H1 (cell line): ENCODE data around the gene SKOR2.

ENCODE experiments used
- ATF2 ChIP-seq: IDR thresholded peaks from 2 replicates; pipeline ENCODE4 v1.6.1; 2012; ENCODE audit warnings: low read length, inconsistent platforms
- CTCF ChIP-seq, 3 experiments: IDR thresholded peaks; 1 replicate in 2 of 3; 2 replicates in 1 of 3; pipeline versions ENCODE4 v1.5.1 to v1.6.1; 2011; ENCODE audit warnings: low read length in 3 of 3, mild to moderate bottlenecking in 3 of 3, inconsistent platforms in 2 of 3, low read depth in 1 of 3, moderate library complexity in 1 of 3; ENCODE audit not compliant: insufficient read depth in 1 of 3; ENCODE audit errors: control extremely low read depth in 1 of 3
- EGR1 ChIP-seq: IDR thresholded peaks from 2 replicates; pipeline ENCODE4 v1.6.1; 2011; ENCODE audit warnings: low read depth, low read length, borderline replicate concordance
- EZH2 ChIP-seq: fragments of 200-600 bp; sonication (generic); IDR thresholded peaks from 2 replicates; pipeline ENCODE4 v1.7.1; 2012; ENCODE audit warnings: low read depth, mild to moderate bottlenecking, moderate library complexity, low read length, inconsistent platforms; ENCODE audit not compliant: severe bottlenecking
- FOSL1 ChIP-seq: IDR thresholded peaks from 2 replicates; pipeline ENCODE4 v1.6.1; 2011; ENCODE audit warnings: mild to moderate bottlenecking, low read depth, low read length, moderate library complexity; ENCODE audit not compliant: insufficient read depth
- GTF2F1 ChIP-seq: IDR thresholded peaks from 2 replicates; pipeline ENCODE4 v1.6.1; 2012; ENCODE audit warnings: low read depth, low read length, improper control_type of control experiment, borderline replicate concordance
- MAFK ChIP-seq: IDR thresholded peaks from 2 replicates; pipeline ENCODE4 v1.6.1; 2012; ENCODE audit warnings: low read depth, mild to moderate bottlenecking, improper control_type of control experiment, low read length
- MAX ChIP-seq: IDR thresholded peaks from 2 replicates; pipeline ENCODE4 v1.6.1; 2012; ENCODE audit warnings: inconsistent platforms
- POLR2A ChIP-seq, 2 experiments: IDR thresholded peaks; 1 replicate in 1 of 2; 2 replicates in 1 of 2; pipeline ENCODE4 v1.6.1; 2011; ENCODE audit warnings: low read depth in 2 of 2, low read length in 2 of 2, mild to moderate bottlenecking in 2 of 2; ENCODE audit errors: control extremely low read depth in 1 of 2
- POLR2AphosphoS5 ChIP-seq: IDR thresholded peaks from 2 replicates; pipeline ENCODE4 v1.6.1; 2011; ENCODE audit warnings: low read depth, low read length
- SUZ12 ChIP-seq: fragments of 200-600 bp; sonication (generic); IDR thresholded peaks from 2 replicates; pipeline ENCODE4 v1.6.1; 2012; ENCODE audit warnings: mild to moderate bottlenecking, inconsistent platforms, low read length, moderate library complexity, mixed read lengths
- TAF7 ChIP-seq: optimal IDR thresholded peaks from 2 replicates; pipeline ENCODE3; 2011; ENCODE audit warnings: low read depth, mild to moderate bottlenecking, inconsistent platforms, low read length, moderate library complexity, borderline replicate concordance

DNA sequence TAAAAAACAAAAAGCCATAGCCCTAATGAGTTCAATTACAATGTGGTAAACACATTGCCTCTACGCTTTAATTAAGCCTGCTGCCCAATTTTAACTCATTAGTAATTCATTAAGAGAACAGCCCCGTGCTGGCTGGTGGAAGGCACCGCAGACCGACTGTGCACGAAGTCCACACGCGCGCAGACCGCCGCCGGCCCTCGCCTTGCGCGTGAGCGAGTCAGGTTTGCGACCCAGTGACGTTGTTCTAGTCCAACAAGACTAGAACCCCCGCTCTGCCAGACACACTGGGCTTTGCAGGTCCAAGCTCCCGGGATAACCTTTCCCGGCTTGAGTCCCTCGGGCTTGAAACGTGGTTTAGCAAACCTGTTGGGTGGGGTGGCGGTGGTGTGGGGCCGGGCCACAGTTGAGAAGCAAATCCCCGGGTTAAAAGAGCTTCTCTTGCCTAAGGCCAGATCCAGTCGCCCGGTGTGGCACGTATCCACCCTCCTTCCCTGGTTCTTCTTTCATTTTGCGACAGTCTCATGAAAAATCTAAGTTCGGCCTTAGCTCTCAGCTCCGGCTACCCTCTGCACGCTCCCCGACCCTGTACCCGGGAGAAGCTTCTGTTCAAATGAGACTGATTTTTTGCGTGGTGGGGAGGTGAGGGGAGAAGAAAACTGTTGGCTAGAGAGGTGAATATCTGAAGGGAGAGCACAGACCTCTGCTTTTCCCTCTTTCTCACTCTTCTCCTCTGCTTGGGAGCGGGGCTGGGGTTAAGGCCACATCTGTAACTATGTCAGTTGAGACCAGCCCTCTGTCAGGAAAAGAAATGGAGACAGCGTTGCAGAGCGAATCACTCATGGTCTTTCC lies 11.1 kb upstream of the SKOR2 start:
- TF ChIP-seq CTCF (IDR thresholded peaks at IDR 0.05; ENCODE audit: control extremely low read depth in 1 of 3, insufficient read depth in 1 of 3, low read depth in 1 of 3, low read length in 3 of 3), result no peak
- TF ChIP-seq SUZ12, result peak; percentile 97
- TF ChIP-seq EGR1, result no peak
- TF ChIP-seq MAX, result no peak
- peak; percentile 98 for TF ChIP-seq EZH2
- TF ChIP-seq FOSL1, result no peak
- no peak for TF ChIP-seq POLR2AphosphoS5
- TF ChIP-seq POLR2A (IDR thresholded peaks at IDR 0.05; ENCODE audit: control extremely low read depth in 1 of 2, low read depth in 2 of 2, low read length in 2 of 2), result no peak
- TF ChIP-seq ATF2, result no peak
- TF ChIP-seq MAFK, result no peak
- TF ChIP-seq GTF2F1, result no peak
- TF ChIP-seq TAF7, result no peak
